Measurements from ENCODE around the gene COQ5. TPM values are rescaled to one million over a fixed set of nuclear protein-coding genes. Genes with fewer than 3 reads are reported as not detected.
A peak's percentile ranks its signal among the peaks of the same experiment; 100 is the strongest.
"Not testable (repeated sequence)": the region's sequence is repeated elsewhere in the genome, so short reads cannot be mapped to it uniquely, and the experiment has no call there.

The COQ5 gene
- total RNA-seq, 1 donor from 2014 or later: 36.2 TPM

GRCh38 chr12:120529641-120530417 is 871 bp upstream of the COQ5 start:
- peak overlapping the region; percentile 100 for H3K4me3 Mint-ChIP-seq (ENCODE audit: low read depth)
- peak overlapping the region; percentile 100 for H3K27ac Mint-ChIP-seq
- no peaks in the 10 kb centered on the region for H3K9me3 Mint-ChIP-seq (ENCODE audit: low read depth)
- DNase-seq (ENCODE audit: low spot score, unreplicated experiment): no peak
- TF ChIP-seq CTCF (IDR thresholded peaks at IDR 0.05; ENCODE audit: unreplicated experiment): no peak
- no peaks in the 10 kb centered on the region for H3K36me3 Mint-ChIP-seq (ENCODE audit: insufficient read depth)
- peaks cover 9% of the 10 kb centered on the region for H3K4me1 Mint-ChIP-seq (ENCODE audit: low read depth)
- H3K27me3 Mint-ChIP-seq: no peaks in the 10 kb centered on the region

- Mint-ChIP-seq H3K4me1 (ENCODE audit: low read depth) (no peaks in the 10 kb centered on the region), H3K9me3 (ENCODE audit: low read depth) (no peaks in the 10 kb centered on the region)
These were observed 6.4 kb downstream of the COQ5 start for GRCh38 chr12:120522568-120522967.

GRCh38 chr12:120519324-120519723 is 9.6 kb downstream of the COQ5 start:
- not testable (repeated sequence) for H3K36me3 Mint-ChIP-seq (ENCODE audit: insufficient read depth); H3K4me1 Mint-ChIP-seq (ENCODE audit: low read depth); H3K9me3 Mint-ChIP-seq (ENCODE audit: low read depth); DNase-seq (ENCODE audit: low spot score, unreplicated experiment); H3K27ac Mint-ChIP-seq; H3K27me3 Mint-ChIP-seq; H3K4me3 Mint-ChIP-seq (ENCODE audit: low read depth)

More at GRCh38 chr12:120522568-120522967, 6.4 kb downstream of the COQ5 start:
- H3K4me3 Mint-ChIP-seq (ENCODE audit: low read depth): no peak overlapping the region
- peaks cover 1% of the 10 kb centered on the region for H3K36me3 Mint-ChIP-seq (ENCODE audit: insufficient read depth)
- no peak overlapping the region for H3K27ac Mint-ChIP-seq
- no peaks in the 10 kb centered on the region for H3K27me3 Mint-ChIP-seq
- DNase-seq (ENCODE audit: low spot score, unreplicated experiment): no peak
- no peak for TF ChIP-seq CTCF (IDR thresholded peaks at IDR 0.05; ENCODE audit: unreplicated experiment)

GRCh38 chr12:120515496-120515895 is 13.5 kb downstream of the COQ5 start:
- DNase-seq (ENCODE audit: low spot score, unreplicated experiment): no peak
- Mint-ChIP-seq H3K4me3 (ENCODE audit: low read depth) (no peak overlapping the region), H3K27ac (no peak overlapping the region), H3K9me3 (ENCODE audit: low read depth) (no peaks in the 10 kb centered on the region), H3K27me3 (no peaks in the 10 kb centered on the region), H3K36me3 (ENCODE audit: insufficient read depth) (peaks cover 7% of the 10 kb centered on the region), H3K4me1 (ENCODE audit: low read depth) (no peaks in the 10 kb centered on the region)
- no peak for TF ChIP-seq CTCF (IDR thresholded peaks at IDR 0.05; ENCODE audit: unreplicated experiment)

- H3K36me3 Mint-ChIP-seq (ENCODE audit: insufficient read depth): peaks cover 11% of the 10 kb centered on the region
- H3K9me3 Mint-ChIP-seq (ENCODE audit: low read depth): no peaks in the 10 kb centered on the region
- H3K4me1 Mint-ChIP-seq (ENCODE audit: low read depth): no peaks in the 10 kb centered on the region
- DNase-seq (ENCODE audit: low spot score, unreplicated experiment): no peak
- TF ChIP-seq CTCF (IDR thresholded peaks at IDR 0.05; ENCODE audit: unreplicated experiment): no peak
- no peak overlapping the region for H3K27ac Mint-ChIP-seq
- no peaks in the 10 kb centered on the region for H3K27me3 Mint-ChIP-seq
- no peak overlapping the region for H3K4me3 Mint-ChIP-seq (ENCODE audit: low read depth)
These were observed 15.0 kb downstream of the COQ5 start for GRCh38 chr12:120514002-120514401.

GRCh38 chr12:120508537-120508936 is 20.4 kb downstream of the COQ5 start:
- DNase-seq (ENCODE audit: low spot score, unreplicated experiment): no peak
- Mint-ChIP-seq H3K4me1 (ENCODE audit: low read depth) (no peaks in the 10 kb centered on the region), H3K4me3 (ENCODE audit: low read depth) (no peak overlapping the region), H3K36me3 (ENCODE audit: insufficient read depth) (peaks cover 19% of the 10 kb centered on the region), H3K27ac (no peak overlapping the region), H3K9me3 (ENCODE audit: low read depth) (no peaks in the 10 kb centered on the region), H3K27me3 (no peaks in the 10 kb centered on the region)
- no peak for TF ChIP-seq CTCF (IDR thresholded peaks at IDR 0.05; ENCODE audit: unreplicated experiment)

All from progenitor cell of endocrine pancreas (in vitro differentiated cells).